ENCODE results near the gene RNF145. TPM values are rescaled to one million over a fixed set of nuclear protein-coding genes. Genes with fewer than 3 reads are reported as not detected.

Gene RNF145
- total RNA-seq, 2 experiments from 2014 or later: 133 to 145 TPM

- H3K9me3 Mint-ChIP-seq: no peaks in the 10 kb centered on the region
Observed at GRCh38 chr5:159202151-159202550, 7.2 kb downstream of the RNF145 start.

GRCh38 chr5:159199780-159200179 lies 9.6 kb downstream of the RNF145 start:
- ChIA-PET CTCF (interaction anchor here (2.7 kb wide), 1 partner anchor 14 kb away, joined by 10 read pairs; no protein-coding TSS in a partner anchor), POLR2A (no interaction called here)
- no peaks in the 10 kb centered on the region for H3K9me3 Mint-ChIP-seq
- H3K36me3 Mint-ChIP-seq (ENCODE audit: low read depth): peaks cover 56% of the 10 kb centered on the region
- H3K27me3 Mint-ChIP-seq: no peaks in the 10 kb centered on the region
- no peak for DNase-seq
- peaks cover 72% of the 10 kb centered on the region for H3K4me1 Mint-ChIP-seq
- no peak overlapping the region for H3K27ac Mint-ChIP-seq
- no peak overlapping the region for H3K4me3 Mint-ChIP-seq

More at GRCh38 chr5:159202151-159202550, 7.2 kb downstream of the RNF145 start:
- H3K36me3 Mint-ChIP-seq (ENCODE audit: low read depth): peaks cover 43% of the 10 kb centered on the region
- no peak overlapping the region for H3K4me3 Mint-ChIP-seq
- ChIA-PET CTCF (interaction anchor here (0.6 to 1.0 kb wide), 3 partner anchors 12 to 75 kb away, joined by 3 to 4 read pairs (median 3); no protein-coding TSS in a partner anchor), POLR2A (no interaction called here)
- no peaks in the 10 kb centered on the region for H3K27me3 Mint-ChIP-seq
- DNase-seq: no peak
- H3K27ac Mint-ChIP-seq: no peak overlapping the region
- H3K4me1 Mint-ChIP-seq: peaks cover 72% of the 10 kb centered on the region

GRCh38 chr5:159199225-159199624 lies 10.1 kb downstream of the RNF145 start:
- POLR2A ChIA-PET: no interaction called here
- peaks cover 60% of the 10 kb centered on the region for H3K36me3 Mint-ChIP-seq (ENCODE audit: low read depth)
- peaks cover 67% of the 10 kb centered on the region for H3K4me1 Mint-ChIP-seq
- no peaks in the 10 kb centered on the region for H3K9me3 Mint-ChIP-seq
- no peak overlapping the region for H3K27ac Mint-ChIP-seq
- H3K4me3 Mint-ChIP-seq: no peak overlapping the region
- no peak for DNase-seq
- CTCF ChIA-PET: interaction anchor here (1.2 to 2.7 kb wide), 4 partner anchors 8 to 256 kb away, joined by 3 to 10 read pairs (median 5); no protein-coding TSS in a partner anchor
- H3K27me3 Mint-ChIP-seq: no peaks in the 10 kb centered on the region

GRCh38 chr5:159198063-159199036 lies 11.0 kb downstream of the RNF145 start:
- no peak overlapping the region for H3K4me3 Mint-ChIP-seq
- POLR2A ChIA-PET: interaction anchor here (0.8 kb wide), 1 partner anchor 10 kb away, joined by 3 read pairs; no protein-coding TSS in a partner anchor
- CTCF ChIA-PET: interaction anchor here (1.2 to 2.7 kb wide), 5 partner anchors 9 to 257 kb away, joined by 3 to 10 read pairs (median 3); no protein-coding TSS in a partner anchor
- peaks cover 67% of the 10 kb centered on the region for H3K36me3 Mint-ChIP-seq (ENCODE audit: low read depth)
- H3K27me3 Mint-ChIP-seq: no peaks in the 10 kb centered on the region
- peak overlapping the region; percentile 26 for H3K27ac Mint-ChIP-seq
- H3K4me1 Mint-ChIP-seq: peaks cover 60% of the 10 kb centered on the region
- DNase-seq: no peak
- no peaks in the 10 kb centered on the region for H3K9me3 Mint-ChIP-seq

- CTCF ChIA-PET: interaction anchor here (1.4 kb wide), 1 partner anchor 18 kb away, joined by 4 read pairs; no protein-coding TSS in a partner anchor
- no peaks in the 10 kb centered on the region for H3K27me3 Mint-ChIP-seq
- POLR2A ChIA-PET: no interaction called here
- H3K36me3 Mint-ChIP-seq (ENCODE audit: low read depth): peaks cover 69% of the 10 kb centered on the region
- no peak overlapping the region for H3K27ac Mint-ChIP-seq
- H3K4me3 Mint-ChIP-seq: no peak overlapping the region
- peaks cover 58% of the 10 kb centered on the region for H3K4me1 Mint-ChIP-seq
- H3K9me3 Mint-ChIP-seq: no peaks in the 10 kb centered on the region
- DNase-seq: no peak
Observed at GRCh38 chr5:159195775-159196174, 13.6 kb downstream of the RNF145 start.

GRCh38 chr5:159190170-159190569 lies 19.2 kb downstream of the RNF145 start:
- H3K9me3 Mint-ChIP-seq: no peaks in the 10 kb centered on the region
- no peak for DNase-seq
- CTCF ChIA-PET: interaction anchor here (0.7 to 2.1 kb wide), 2 partner anchors 16 to 113 kb away, joined by 3 to 11 read pairs; no protein-coding TSS in a partner anchor
- H3K27ac Mint-ChIP-seq: no peak overlapping the region
- POLR2A ChIA-PET: interaction anchor here (0.9 kb wide), 1 partner anchor 15 kb away, joined by 4 read pairs; no protein-coding TSS in a partner anchor
- peaks cover 39% of the 10 kb centered on the region for H3K4me1 Mint-ChIP-seq
- H3K27me3 Mint-ChIP-seq: no peaks in the 10 kb centered on the region
- no peak overlapping the region for H3K4me3 Mint-ChIP-seq
- peaks cover 68% of the 10 kb centered on the region for H3K36me3 Mint-ChIP-seq (ENCODE audit: low read depth)

GRCh38 chr5:159189310-159189709 lies 20.0 kb downstream of the RNF145 start:
- ChIA-PET POLR2A (no interaction called here), CTCF (no interaction called here)
- no peak for DNase-seq
- peaks cover 66% of the 10 kb centered on the region for H3K36me3 Mint-ChIP-seq (ENCODE audit: low read depth)
- peaks cover 40% of the 10 kb centered on the region for H3K4me1 Mint-ChIP-seq
- no peaks in the 10 kb centered on the region for H3K27me3 Mint-ChIP-seq
- H3K27ac Mint-ChIP-seq: no peak overlapping the region
- no peak overlapping the region for H3K4me3 Mint-ChIP-seq
- no peaks in the 10 kb centered on the region for H3K9me3 Mint-ChIP-seq

- Mint-ChIP-seq H3K9me3 (no peaks in the 10 kb centered on the region), H3K4me1 (peaks cover 40% of the 10 kb centered on the region), H3K27me3 (no peaks in the 10 kb centered on the region), H3K27ac (peak overlapping the region; percentile 68), H3K36me3 (ENCODE audit: low read depth) (peaks cover 54% of the 10 kb centered on the region), H3K4me3 (no peak overlapping the region)
- POLR2A ChIA-PET: no interaction called here
- no peak for DNase-seq
- CTCF ChIA-PET: interaction anchor here (1.9 to 2.5 kb wide), 2 partner anchors 12 to 20 kb away, joined by 4 to 8 read pairs; no protein-coding TSS in a partner anchor
Observed at GRCh38 chr5:159187719-159188118, 21.6 kb downstream of the RNF145 start.

GRCh38 chr5:159186319-159186718 lies 23.0 kb downstream of the RNF145 start:
- Mint-ChIP-seq H3K27me3 (no peaks in the 10 kb centered on the region), H3K27ac (no peak overlapping the region), H3K4me1 (peaks cover 39% of the 10 kb centered on the region), H3K4me3 (no peak overlapping the region), H3K9me3 (no peaks in the 10 kb centered on the region), H3K36me3 (ENCODE audit: low read depth) (peaks cover 55% of the 10 kb centered on the region)
- POLR2A ChIA-PET: interaction anchor here (0.6 kb wide), 1 partner anchor 73 kb away, joined by 3 read pairs; no protein-coding TSS in a partner anchor
- CTCF ChIA-PET: interaction anchor here (0.7 to 2.9 kb wide), 9 partner anchors 8 to 302 kb away, joined by 3 to 10 read pairs (median 4); no protein-coding TSS in a partner anchor
- no peak for DNase-seq

- H3K9me3 Mint-ChIP-seq: no peaks in the 10 kb centered on the region
- no peak for DNase-seq
- POLR2A ChIA-PET: interaction anchor here (0.7 kb wide), 1 partner anchor 152 kb away, joined by 4 read pairs; no protein-coding TSS in a partner anchor
- CTCF ChIA-PET: interaction anchor here (1.2 to 2.9 kb wide), 6 partner anchors 9 to 29 kb away, joined by 3 to 10 read pairs (median 6); no protein-coding TSS in a partner anchor
- H3K27me3 Mint-ChIP-seq: no peaks in the 10 kb centered on the region
- peaks cover 44% of the 10 kb centered on the region for H3K4me1 Mint-ChIP-seq
- H3K36me3 Mint-ChIP-seq (ENCODE audit: low read depth): peaks cover 54% of the 10 kb centered on the region
- peak overlapping the region; percentile 54 for H3K27ac Mint-ChIP-seq
- no peak overlapping the region for H3K4me3 Mint-ChIP-seq
Observed at GRCh38 chr5:159185773-159186172, 23.6 kb downstream of the RNF145 start.

GRCh38 chr5:159184858-159185381 lies 24.4 kb downstream of the RNF145 start:
- H3K4me1 Mint-ChIP-seq: peaks cover 51% of the 10 kb centered on the region
- no peak for DNase-seq
- no peak overlapping the region for H3K4me3 Mint-ChIP-seq

GRCh38 chr5:159184236-159184635 lies 25.1 kb downstream of the RNF145 start:
- Mint-ChIP-seq H3K9me3 (no peaks in the 10 kb centered on the region), H3K27me3 (no peaks in the 10 kb centered on the region), H3K4me3 (no peak overlapping the region), H3K4me1 (peaks cover 53% of the 10 kb centered on the region), H3K36me3 (ENCODE audit: low read depth) (peaks cover 55% of the 10 kb centered on the region), H3K27ac (no peak overlapping the region)
- ChIA-PET CTCF (no interaction called here), POLR2A (no interaction called here)
- DNase-seq: no peak

More at GRCh38 chr5:159184858-159185381, 24.4 kb downstream of the RNF145 start:
- ChIA-PET CTCF (interaction anchor here (1.4 to 2.9 kb wide), 3 partner anchors 10 to 30 kb away, joined by 3 to 10 read pairs (median 7); no protein-coding TSS in a partner anchor), POLR2A (no interaction called here)
- Mint-ChIP-seq H3K36me3 (ENCODE audit: low read depth) (peaks cover 57% of the 10 kb centered on the region), H3K27me3 (no peaks in the 10 kb centered on the region), H3K9me3 (no peaks in the 10 kb centered on the region), H3K27ac (peak overlapping the region; percentile 5)

Data from activated CD4-positive, alpha-beta T cell treated with anti-CD3 and anti-CD28 coated beads, Interleukin-2, amount 10 ng/mL, durations not matched to agents 7 days and 5 days (primary cell).